Measurements from ENCODE around the gene DDX59.

Gene DDX59

GRCh38 chr1:200683298-200683697 lies 13.6 kb upstream of the DDX59 start:
- no peak overlapping the region for H3K27ac ChIP-seq
- TF ChIP-seq, protein P1, sequence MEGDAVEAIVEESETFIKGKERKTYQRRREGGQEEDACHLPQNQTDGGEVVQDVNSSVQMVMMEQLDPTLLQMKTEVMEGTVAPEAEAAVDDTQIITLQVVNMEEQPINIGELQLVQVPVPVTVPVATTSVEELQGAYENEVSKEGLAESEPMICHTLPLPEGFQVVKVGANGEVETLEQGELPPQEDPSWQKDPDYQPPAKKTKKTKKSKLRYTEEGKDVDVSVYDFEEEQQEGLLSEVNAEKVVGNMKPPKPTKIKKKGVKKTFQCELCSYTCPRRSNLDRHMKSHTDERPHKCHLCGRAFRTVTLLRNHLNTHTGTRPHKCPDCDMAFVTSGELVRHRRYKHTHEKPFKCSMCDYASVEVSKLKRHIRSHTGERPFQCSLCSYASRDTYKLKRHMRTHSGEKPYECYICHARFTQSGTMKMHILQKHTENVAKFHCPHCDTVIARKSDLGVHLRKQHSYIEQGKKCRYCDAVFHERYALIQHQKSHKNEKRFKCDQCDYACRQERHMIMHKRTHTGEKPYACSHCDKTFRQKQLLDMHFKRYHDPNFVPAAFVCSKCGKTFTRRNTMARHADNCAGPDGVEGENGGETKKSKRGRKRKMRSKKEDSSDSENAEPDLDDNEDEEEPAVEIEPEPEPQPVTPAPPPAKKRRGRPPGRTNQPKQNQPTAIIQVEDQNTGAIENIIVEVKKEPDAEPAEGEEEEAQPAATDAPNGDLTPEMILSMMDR (conservative IDR thresholded peaks at IDR 0.05) = no peak

DNA sequence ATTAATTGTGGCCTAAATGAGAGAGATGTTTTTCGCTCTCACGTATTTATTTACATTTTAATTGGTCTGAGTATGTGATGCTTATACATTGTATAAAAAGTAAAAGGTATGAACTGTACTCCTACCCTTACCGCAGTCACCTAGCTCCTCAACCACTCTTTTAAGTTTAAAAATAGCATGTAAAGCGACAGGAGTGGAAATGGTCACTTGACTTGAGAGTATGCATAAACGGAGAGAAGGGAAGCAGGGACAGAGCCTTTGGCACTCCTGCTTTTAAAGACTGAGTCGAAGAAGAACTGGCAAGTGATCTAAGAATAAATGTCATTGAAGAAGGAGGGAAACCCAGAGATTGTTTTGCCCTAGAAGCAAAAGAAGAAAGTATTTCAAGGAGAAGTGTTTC lies 11.5 kb upstream of the DDX59 start:
- TF ChIP-seq, protein P1 (conservative IDR thresholded peaks at IDR 0.05) = no peak
- H3K27ac ChIP-seq = no peak overlapping the region

- TF ChIP-seq, protein P1 (conservative IDR thresholded peaks at IDR 0.05) = no peak
- H3K27ac ChIP-seq = no peak overlapping the region
Measured at GRCh38 chr1:200676829-200677228, 7.1 kb upstream of the DDX59 start.

DNA sequence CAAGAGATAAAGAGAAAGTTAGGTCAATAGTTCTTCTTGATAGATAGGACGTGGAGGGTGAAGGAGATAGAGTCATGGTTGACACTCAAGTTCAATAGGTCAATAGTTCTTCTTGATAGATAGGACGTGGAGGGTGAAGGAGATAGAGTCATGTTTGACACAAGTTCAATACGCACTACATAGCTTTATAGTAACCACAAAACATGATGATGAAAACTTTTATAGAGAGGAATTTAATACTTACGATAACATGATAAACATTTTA lies 5.8 kb upstream of the DDX59 start:
- TF ChIP-seq, protein P1 (conservative IDR thresholded peaks at IDR 0.05) = no peak
- H3K27ac ChIP-seq = no peak overlapping the region

DNA sequence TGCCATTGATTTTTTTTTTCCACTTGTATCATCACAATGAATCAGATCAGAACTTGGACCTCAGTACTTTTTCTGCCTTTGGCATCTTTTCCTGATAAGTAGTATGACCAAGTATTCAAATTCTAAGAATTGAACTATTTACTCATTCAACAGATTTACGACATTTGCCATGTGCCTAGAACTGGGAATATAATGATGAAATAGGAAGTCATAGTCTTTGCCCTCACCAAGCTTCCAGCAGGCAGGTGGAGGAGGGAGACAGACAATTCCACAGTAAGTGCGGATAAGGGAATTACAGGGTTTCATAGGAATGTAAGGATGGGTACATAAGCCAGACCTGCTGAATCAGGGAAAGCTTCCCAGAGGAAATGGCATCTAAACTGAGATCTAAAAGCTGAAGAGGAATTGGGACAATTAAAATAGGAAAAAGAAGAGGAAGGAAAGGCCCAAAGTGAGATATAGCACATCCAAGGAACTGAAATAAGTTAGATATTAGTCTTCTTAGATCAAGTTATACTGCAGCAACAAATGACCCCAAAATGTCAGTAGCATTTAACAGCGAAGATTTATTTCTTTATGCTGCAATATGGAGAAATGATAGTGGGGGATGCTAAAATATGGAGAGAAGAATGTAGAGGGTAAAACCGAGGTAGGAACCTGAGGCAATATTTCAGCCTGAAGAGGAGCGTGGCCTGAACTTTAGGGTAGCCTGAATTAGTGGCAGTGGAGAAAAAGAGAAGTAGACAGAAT lies 5.3 kb upstream of the DDX59 start:
- no peak overlapping the region for H3K27ac ChIP-seq
- TF ChIP-seq, protein P1 (conservative IDR thresholded peaks at IDR 0.05) = no peak

DNA sequence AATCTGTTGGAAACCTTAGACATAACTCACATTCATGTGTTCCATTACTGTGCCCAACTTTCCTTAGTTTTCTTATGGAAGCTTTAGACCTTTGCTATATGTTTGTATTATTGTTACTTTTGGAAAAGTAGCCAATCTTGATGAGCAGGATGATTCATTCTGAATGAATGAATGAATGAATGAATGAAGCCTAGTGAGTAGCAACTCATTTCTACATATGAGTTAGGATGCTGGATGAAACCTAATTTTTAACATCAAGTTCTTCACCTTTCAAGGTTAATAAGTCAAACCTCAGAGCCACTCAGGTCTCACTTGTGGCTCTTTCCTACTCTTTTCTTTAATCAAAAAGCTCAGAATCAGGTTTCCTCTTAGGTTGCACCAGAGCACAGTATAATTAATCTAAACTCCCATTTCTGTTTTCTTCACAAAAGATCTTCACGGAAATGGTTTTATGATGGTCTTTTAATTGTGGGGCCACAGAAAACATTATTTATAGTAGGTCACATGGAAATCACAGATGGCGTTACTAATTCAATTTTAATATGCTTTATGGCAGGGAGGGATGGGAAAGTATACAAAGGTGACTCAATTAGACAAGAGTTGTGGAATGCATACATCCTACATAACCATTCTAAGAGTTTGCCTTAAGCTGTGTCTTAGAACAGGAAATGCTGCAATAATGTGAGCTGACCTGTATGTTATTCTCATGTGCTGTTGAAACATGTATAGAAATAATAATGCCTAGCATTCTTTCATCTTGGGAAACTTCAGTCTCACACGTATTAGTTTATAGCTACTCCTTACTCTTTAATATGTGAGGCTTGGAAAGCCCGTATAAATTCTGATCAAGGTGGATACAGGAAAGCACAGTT lies 4.5 kb upstream of the DDX59 start:
- H3K27ac ChIP-seq = no peak overlapping the region
- TF ChIP-seq, protein P1 (conservative IDR thresholded peaks at IDR 0.05) = no peak

- H3K27ac ChIP-seq = peak overlapping the region; percentile 97
- TF ChIP-seq, protein P1 (conservative IDR thresholded peaks at IDR 0.05) = no peak
Measured at GRCh38 chr1:200671235-200671786, 1.6 kb upstream of the DDX59 start.

Measured in VCaP (cell line).